GM12801 (cell line): ENCODE measurements around the gene TAGLN3.

Source experiments
- CTCF ChIP-seq: IDR thresholded peaks from one replicate; pipeline ENCODE4 v1.5.1; 2011; ENCODE audit warnings: control low read depth; ENCODE audit not compliant: insufficient read length; ENCODE audit errors: extremely low read depth

TAGLN3 gene

GRCh38 chr3:112042842-112043280, 44.1 kb downstream of the TAGLN3 start:
- TF ChIP-seq CTCF, result no peak

- no peak for TF ChIP-seq CTCF
Observed at GRCh38 chr3:112043621-112044201, 45.0 kb downstream of the TAGLN3 start.

GRCh38 chr3:112046599-112046998, 47.9 kb downstream of the TAGLN3 start:
- TF ChIP-seq CTCF, result no peak

- TF ChIP-seq CTCF, result no peak
Observed at GRCh38 chr3:112047264-112047663, 48.5 kb downstream of the TAGLN3 start.

GRCh38 chr3:112048911-112049310, 50.2 kb downstream of the TAGLN3 start:
- no peak for TF ChIP-seq CTCF

- TF ChIP-seq CTCF, result no peak
Observed at GRCh38 chr3:112053229-112053628, 54.5 kb downstream of the TAGLN3 start.

- TF ChIP-seq CTCF, result no peak
Observed at GRCh38 chr3:112056451-112056929, 57.8 kb downstream of the TAGLN3 start.
